HCT116 (cell line): ENCODE measurements around the gene RTN4IP1. TPM values are rescaled to one million over a fixed set of nuclear protein-coding genes. Genes with fewer than 3 reads are reported as not detected.

ENCODE experiments used
- ATAC-seq: fragments of 200-7000 bp; cut with Tn5 transposase; 2 replicates; pipeline ENCODE4 v1.9.1; 2020; ENCODE audit warnings: mild to moderate bottlenecking, moderate library complexity
- BruUV-seq: library from RNA; stranded (reverse); fragments of 400-500 nt; replicated peaks from 2 replicates; lab custom pipeline; 2021; lab: Mats Ljungman, UMichigan
- CTCF ChIA-PET: fragments of 300-600 bp; sonication (Branson Sonifier 250); formaldehyde crosslinking; loops from one replicate; lab custom pipeline; 2021; ENCODE audit warnings: antibody characterized with exemption; lab: Charles Lee
- POLR2A ChIA-PET: fragments of 300-600, 350-600 bp; sonication (Branson Sonifier 250); formaldehyde crosslinking; loops from one replicate; lab custom pipeline; 2021; ENCODE audit warnings: antibody characterized with exemption; lab: Charles Lee
- RAD21 ChIA-PET, 2 experiments: fragments of 300-600 bp; sonication (Branson Sonifier 250); formaldehyde crosslinking; loops; one replicate each; lab custom pipeline; 2023; ENCODE audit warnings: low total read pairs in 2 of 2; ENCODE audit not compliant: uncharacterized antibody in 2 of 2, unreplicated experiment in 2 of 2, low non-redundant PET in 1 of 2; lab: Charles Lee
- DNase-seq: peaks from one replicate; pipeline ENCODE4 v3.0.0-alpha.2; 2010; ENCODE audit warnings: low read depth, low spot score
- H2AFZ ChIP-seq: fragments of 200-600 bp; shearing (Covaris generic), sonication (generic); 2 replicates; pipeline ENCODE4 v1.6.1; 2017; ENCODE audit warnings: low read depth, mixed run types, mixed read lengths, antibody characterized with exemption, low read length; ENCODE audit not compliant: poor library complexity, severe bottlenecking
- H3K27ac ChIP-seq: 2 replicates; pipeline ENCODE4 v1.5.1; 2012; ENCODE audit warnings: low read depth, low read length
- H3K27me3 ChIP-seq: fragments of 200-600 bp; sonication (generic); 2 replicates; pipeline ENCODE4 v1.6.1; 2016; ENCODE audit warnings: mixed run types, low read length, mixed read lengths; ENCODE audit not compliant: insufficient read depth
- H3K36me3 ChIP-seq, 2 experiments: fragments of 200-500 bp in 1 of 2; fragments of 200-600 bp in 1 of 2; sonication (Bioruptor generic) in 1 of 2; sonication (generic) in 1 of 2; 2 replicates each; pipeline versions ENCODE4 v1.5.1 to v1.6.1; 2014 to 2016; ENCODE audit warnings: low read length in 2 of 2, inconsistent platforms in 1 of 2, mixed read lengths in 1 of 2, mixed run types in 1 of 2; ENCODE audit not compliant: insufficient read depth in 2 of 2, control insufficient read depth in 1 of 2
- H3K4me1 ChIP-seq, 2 experiments: fragments of 200-600 bp in 1 of 2; sonication (generic) in 1 of 2; 2 replicates each; pipeline versions ENCODE4 v1.5.1 to v1.6.1; 2012 to 2017; ENCODE audit warnings: low read length in 2 of 2, inconsistent platforms in 1 of 2, mild to moderate bottlenecking in 1 of 2, mixed read lengths in 1 of 2, mixed run types in 1 of 2, moderate library complexity in 1 of 2; ENCODE audit not compliant: insufficient read depth in 2 of 2, control insufficient read depth in 1 of 2
- H3K4me2 ChIP-seq: fragments of 200-600 bp; sonication (generic); 2 replicates; pipeline ENCODE4 v1.6.1; 2017; ENCODE audit warnings: mixed run types, low read length, mixed read lengths
- H3K4me3 ChIP-seq, 2 experiments: fragments of 200-600 bp in 1 of 2; sonication (generic) in 1 of 2; replicated peaks in 1 of 2; 2 replicates each; pipeline ENCODE4 v1.5.1; 2011 to 2016; ENCODE audit warnings: low read length in 2 of 2, control low read depth in 1 of 2, low read depth in 1 of 2, mild to moderate bottlenecking in 1 of 2, mixed read lengths in 1 of 2, mixed run types in 1 of 2
- H3K79me2 ChIP-seq: fragments of 200-600 bp; sonication (generic); 2 replicates; pipeline ENCODE4 v1.6.1; 2017; ENCODE audit warnings: mild to moderate bottlenecking, mixed run types, low read length, moderate library complexity, mixed read lengths; ENCODE audit not compliant: insufficient read depth
- H3K9ac ChIP-seq: fragments of 200-600 bp; sonication (generic); 2 replicates; pipeline ENCODE4 v1.6.1; 2016; ENCODE audit warnings: low read length, mixed read lengths
- H3K9me2 ChIP-seq: fragments of 200-600 bp; sonication (generic), shearing (Covaris generic); 2 replicates; pipeline ENCODE4 v1.6.1; 2017; ENCODE audit warnings: mixed run types, mild to moderate bottlenecking, moderate library complexity; ENCODE audit not compliant: insufficient read depth
- H3K9me3 ChIP-seq, 2 experiments: fragments of 200-500 bp in 1 of 2; fragments of 200-600 bp in 1 of 2; sonication (Bioruptor generic) in 1 of 2; sonication (generic) in 1 of 2; 2 replicates each; pipeline ENCODE4 v1.6.1; 2014 to 2017; ENCODE audit warnings: low read length in 2 of 2, mixed read lengths in 2 of 2, inconsistent platforms in 1 of 2, low read depth in 1 of 2, mild to moderate bottlenecking in 1 of 2, mixed run types in 1 of 2, moderate library complexity in 1 of 2; ENCODE audit not compliant: control insufficient read depth in 1 of 2, insufficient read depth in 1 of 2
- H4K20me1 ChIP-seq: fragments of 200-600 bp; sonication (generic), shearing (Covaris generic); 2 replicates; pipeline ENCODE4 v1.6.1; 2017; ENCODE audit warnings: mixed run types, mild to moderate bottlenecking, moderate library complexity; ENCODE audit not compliant: insufficient read depth
- CBX3 ChIP-seq: IDR thresholded peaks from 2 replicates; pipeline ENCODE4 v1.6.1; 2012; ENCODE audit warnings: low read depth
- EGR1 ChIP-seq: IDR thresholded peaks from 2 replicates; pipeline ENCODE4 v1.6.1; 2012; ENCODE audit warnings: low read depth
- ELF1 ChIP-seq: IDR thresholded peaks from 2 replicates; pipeline ENCODE4 v1.6.1; 2012; ENCODE audit warnings: low read depth, borderline replicate concordance
- EZH2 ChIP-seq: fragments of 200-600 bp; sonication (generic); IDR thresholded peaks from 2 replicates; pipeline ENCODE4 v1.6.1; 2017; ENCODE audit warnings: antibody characterized with exemption, mixed run types
- EZH2phosphoT487 ChIP-seq: fragments of 200-600 bp; IDR thresholded peaks from 2 replicates; pipeline ENCODE4 v1.6.1; 2018; ENCODE audit warnings: antibody characterized with exemption, borderline replicate concordance
- FOSL1 ChIP-seq: IDR thresholded peaks from 2 replicates; pipeline ENCODE4 v1.6.1; 2012; ENCODE audit warnings: low read depth
- POLR2A ChIP-seq: IDR thresholded peaks from 2 replicates; pipeline ENCODE4 v1.7.0; 2011; ENCODE audit warnings: borderline replicate concordance; ENCODE audit not compliant: insufficient read depth, insufficient read length; ENCODE audit errors: extremely low read depth
- POLR2AphosphoS5 ChIP-seq: IDR thresholded peaks from 2 replicates; pipeline ENCODE4 v1.6.1; 2011; ENCODE audit warnings: mild to moderate bottlenecking, low read depth, low read length, moderate library complexity
- RAD21 ChIP-seq: IDR thresholded peaks from 2 replicates; pipeline ENCODE4 v1.6.1; 2012; ENCODE audit warnings: low read depth, mild to moderate bottlenecking
- SIN3A ChIP-seq: IDR thresholded peaks from 2 replicates; pipeline ENCODE4 v1.6.1; 2012; ENCODE audit warnings: low read depth
- SP1 ChIP-seq: IDR thresholded peaks from 2 replicates; pipeline ENCODE4 v1.6.1; 2012; ENCODE audit warnings: low read depth
- TCF7L2 ChIP-seq: IDR thresholded peaks from 2 replicates; pipeline ENCODE4 v1.7.0; 2011; ENCODE audit warnings: borderline replicate concordance, inconsistent platforms; ENCODE audit not compliant: insufficient read depth, insufficient read length; ENCODE audit errors: extremely low read depth
- YY1 ChIP-seq: IDR thresholded peaks from 2 replicates; pipeline ENCODE4 v1.6.1; 2011; ENCODE audit warnings: low read length, low read depth, moderate library complexity, mild to moderate bottlenecking; ENCODE audit not compliant: insufficient replicate concordance; ENCODE audit errors: extremely low read depth
- ZNF274 ChIP-seq: fragments of 200-500 bp; sonication (Bioruptor generic); IDR thresholded peaks from 2 replicates; pipeline ENCODE4 v1.6.1; 2014; ENCODE audit warnings: mild to moderate bottlenecking, low read depth, low read length, inconsistent platforms
- intact Hi-C: fragments of 100-400 bp; cut with micrococcal nuclease; formaldehyde crosslinking; loops from 2 replicates; pipeline ENCODE4 v1.10.0; 2022
- total RNA-seq: library from RNA; stranded (reverse); gene quantifications from one replicate; pipeline ENCODE4 v1.2.1, GENCODE V29; 2021; ENCODE audit not compliant: unreplicated experiment
- TF ChIP-seq, protein P1 (sequence below): IDR thresholded peaks from 2 replicates; pipeline ENCODE4 v1.6.1; 2011; ENCODE audit warnings: mild to moderate bottlenecking, low read length, moderate library complexity; ENCODE audit not compliant: insufficient replicate concordance; ENCODE audit errors: extremely low read depth
- TF ChIP-seq, protein P2 (sequence below): IDR thresholded peaks from 2 replicates; pipeline ENCODE4 v1.6.1; 2012; ENCODE audit warnings: low read depth
- TF ChIP-seq, protein P3 (sequence below): IDR thresholded peaks from 2 replicates; pipeline ENCODE4 v1.6.1; 2012
- TF ChIP-seq, protein P4 (sequence below), 3 experiments: fragments of 200-600 bp in 1 of 3; sonication (generic) in 1 of 3; IDR thresholded peaks in 2 of 3; conservative IDR thresholded peaks in 1 of 3; 2 replicates each; pipeline ENCODE4 v1.5.1; 2012 to 2017; ENCODE audit warnings: low read depth in 2 of 3, low read length in 2 of 3, antibody characterized with exemption in 1 of 3, borderline replicate concordance in 1 of 3, control low read depth in 1 of 3, mild to moderate bottlenecking in 1 of 3, mixed read lengths in 1 of 3, mixed run types in 1 of 3, moderate library complexity in 1 of 3; ENCODE audit not compliant: insufficient read depth in 1 of 3

Gene RTN4IP1
- total RNA-seq, 1 experiment from 2014 or later, result 9.1 TPM

DNA sequence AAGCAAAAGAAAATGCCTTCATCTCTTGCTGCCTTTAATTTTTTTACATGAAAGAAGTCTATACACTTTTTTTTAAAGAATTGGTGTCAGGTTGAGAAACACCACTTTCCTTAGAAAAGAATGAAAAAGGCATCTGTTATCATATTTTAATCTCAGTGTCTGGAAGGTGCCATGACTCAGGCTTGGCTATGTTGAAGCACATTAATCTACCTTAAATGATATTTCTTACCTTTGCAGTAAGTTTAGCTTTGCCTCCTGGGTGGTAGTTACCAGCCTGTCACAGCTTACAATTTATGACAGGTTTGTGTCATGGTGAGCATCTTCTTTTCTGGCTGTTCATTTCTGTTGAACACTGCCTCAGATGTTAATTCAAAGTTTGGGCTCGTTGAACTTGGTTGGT lies 95.3 kb downstream of the RTN4IP1 start:
- Histone ChIP-seq H4K20me1 (no peaks in the 10 kb centered on the region), H3K36me3 (no peaks in the 10 kb centered on the region), H3K4me1 (peaks cover 0 to 10% of the 10 kb centered on the region in 2 experiments; a peak in 2 of 4 replicates), H3K79me2 (no peaks in the 10 kb centered on the region), H3K9me3 (no peaks in the 10 kb centered on the region), H3K4me3 (no peak overlapping the region), H3K4me2 (no peak overlapping the region), H3K27me3 (no peaks in the 10 kb centered on the region), H3K27ac (no peak overlapping the region), H2AFZ (no peak overlapping the region), H3K9ac (no peak overlapping the region), H3K9me2 (no peaks in the 10 kb centered on the region)
- TF ChIP-seq EZH2phosphoT487 (no peak), TCF7L2 (no peak), ZNF274 (no peak), YY1 (no peak), SIN3A (no peak), POLR2AphosphoS5 (no peak), ELF1 (no peak), EZH2 (no peak), SP1 (no peak), RAD21 (no peak), POLR2A (no peak), CBX3 (no peak), EGR1 (no peak), FOSL1 (no peak)
- TF ChIP-seq, protein P1, sequence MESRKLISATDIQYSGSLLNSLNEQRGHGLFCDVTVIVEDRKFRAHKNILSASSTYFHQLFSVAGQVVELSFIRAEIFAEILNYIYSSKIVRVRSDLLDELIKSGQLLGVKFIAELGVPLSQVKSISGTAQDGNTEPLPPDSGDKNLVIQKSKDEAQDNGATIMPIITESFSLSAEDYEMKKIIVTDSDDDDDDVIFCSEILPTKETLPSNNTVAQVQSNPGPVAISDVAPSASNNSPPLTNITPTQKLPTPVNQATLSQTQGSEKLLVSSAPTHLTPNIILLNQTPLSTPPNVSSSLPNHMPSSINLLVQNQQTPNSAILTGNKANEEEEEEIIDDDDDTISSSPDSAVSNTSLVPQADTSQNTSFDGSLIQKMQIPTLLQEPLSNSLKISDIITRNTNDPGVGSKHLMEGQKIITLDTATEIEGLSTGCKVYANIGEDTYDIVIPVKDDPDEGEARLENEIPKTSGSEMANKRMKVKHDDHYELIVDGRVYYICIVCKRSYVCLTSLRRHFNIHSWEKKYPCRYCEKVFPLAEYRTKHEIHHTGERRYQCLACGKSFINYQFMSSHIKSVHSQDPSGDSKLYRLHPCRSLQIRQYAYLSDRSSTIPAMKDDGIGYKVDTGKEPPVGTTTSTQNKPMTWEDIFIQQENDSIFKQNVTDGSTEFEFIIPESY, result no peak
- TF ChIP-seq, protein P2, sequence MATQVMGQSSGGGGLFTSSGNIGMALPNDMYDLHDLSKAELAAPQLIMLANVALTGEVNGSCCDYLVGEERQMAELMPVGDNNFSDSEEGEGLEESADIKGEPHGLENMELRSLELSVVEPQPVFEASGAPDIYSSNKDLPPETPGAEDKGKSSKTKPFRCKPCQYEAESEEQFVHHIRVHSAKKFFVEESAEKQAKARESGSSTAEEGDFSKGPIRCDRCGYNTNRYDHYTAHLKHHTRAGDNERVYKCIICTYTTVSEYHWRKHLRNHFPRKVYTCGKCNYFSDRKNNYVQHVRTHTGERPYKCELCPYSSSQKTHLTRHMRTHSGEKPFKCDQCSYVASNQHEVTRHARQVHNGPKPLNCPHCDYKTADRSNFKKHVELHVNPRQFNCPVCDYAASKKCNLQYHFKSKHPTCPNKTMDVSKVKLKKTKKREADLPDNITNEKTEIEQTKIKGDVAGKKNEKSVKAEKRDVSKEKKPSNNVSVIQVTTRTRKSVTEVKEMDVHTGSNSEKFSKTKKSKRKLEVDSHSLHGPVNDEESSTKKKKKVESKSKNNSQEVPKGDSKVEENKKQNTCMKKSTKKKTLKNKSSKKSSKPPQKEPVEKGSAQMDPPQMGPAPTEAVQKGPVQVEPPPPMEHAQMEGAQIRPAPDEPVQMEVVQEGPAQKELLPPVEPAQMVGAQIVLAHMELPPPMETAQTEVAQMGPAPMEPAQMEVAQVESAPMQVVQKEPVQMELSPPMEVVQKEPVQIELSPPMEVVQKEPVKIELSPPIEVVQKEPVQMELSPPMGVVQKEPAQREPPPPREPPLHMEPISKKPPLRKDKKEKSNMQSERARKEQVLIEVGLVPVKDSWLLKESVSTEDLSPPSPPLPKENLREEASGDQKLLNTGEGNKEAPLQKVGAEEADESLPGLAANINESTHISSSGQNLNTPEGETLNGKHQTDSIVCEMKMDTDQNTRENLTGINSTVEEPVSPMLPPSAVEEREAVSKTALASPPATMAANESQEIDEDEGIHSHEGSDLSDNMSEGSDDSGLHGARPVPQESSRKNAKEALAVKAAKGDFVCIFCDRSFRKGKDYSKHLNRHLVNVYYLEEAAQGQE, result no peak
- TF ChIP-seq, protein P3, sequence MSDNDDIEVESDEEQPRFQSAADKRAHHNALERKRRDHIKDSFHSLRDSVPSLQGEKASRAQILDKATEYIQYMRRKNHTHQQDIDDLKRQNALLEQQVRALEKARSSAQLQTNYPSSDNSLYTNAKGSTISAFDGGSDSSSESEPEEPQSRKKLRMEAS, result no peak
- TF ChIP-seq, protein P4, sequence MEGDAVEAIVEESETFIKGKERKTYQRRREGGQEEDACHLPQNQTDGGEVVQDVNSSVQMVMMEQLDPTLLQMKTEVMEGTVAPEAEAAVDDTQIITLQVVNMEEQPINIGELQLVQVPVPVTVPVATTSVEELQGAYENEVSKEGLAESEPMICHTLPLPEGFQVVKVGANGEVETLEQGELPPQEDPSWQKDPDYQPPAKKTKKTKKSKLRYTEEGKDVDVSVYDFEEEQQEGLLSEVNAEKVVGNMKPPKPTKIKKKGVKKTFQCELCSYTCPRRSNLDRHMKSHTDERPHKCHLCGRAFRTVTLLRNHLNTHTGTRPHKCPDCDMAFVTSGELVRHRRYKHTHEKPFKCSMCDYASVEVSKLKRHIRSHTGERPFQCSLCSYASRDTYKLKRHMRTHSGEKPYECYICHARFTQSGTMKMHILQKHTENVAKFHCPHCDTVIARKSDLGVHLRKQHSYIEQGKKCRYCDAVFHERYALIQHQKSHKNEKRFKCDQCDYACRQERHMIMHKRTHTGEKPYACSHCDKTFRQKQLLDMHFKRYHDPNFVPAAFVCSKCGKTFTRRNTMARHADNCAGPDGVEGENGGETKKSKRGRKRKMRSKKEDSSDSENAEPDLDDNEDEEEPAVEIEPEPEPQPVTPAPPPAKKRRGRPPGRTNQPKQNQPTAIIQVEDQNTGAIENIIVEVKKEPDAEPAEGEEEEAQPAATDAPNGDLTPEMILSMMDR (IDR thresholded peaks at IDR 0.05 in 2 of 3, conservative IDR thresholded peaks at IDR 0.05 in 1 of 3; ENCODE audit: borderline replicate concordance in 1 of 3, insufficient read depth in 1 of 3, low read depth in 2 of 3, low read length in 2 of 3), result no peak
- BruUV-seq, result no TSS peak
- no peak for ATAC-seq
- ChIA-PET RAD21 (no interaction called here), POLR2A (interaction anchor here (1.2 kb wide), 1 partner anchor 13 kb away, joined by 4 read pairs; no protein-coding TSS in a partner anchor), CTCF (no interaction called here)
- no peak for DNase-seq
- intact Hi-C loops, result no loop called here
